ENCODE results near the gene OR10D3.
"Not testable (repeated sequence)": the region's sequence is repeated elsewhere in the genome, so short reads cannot be mapped to it uniquely, and the experiment has no call there.

The OR10D3 gene, protein sequence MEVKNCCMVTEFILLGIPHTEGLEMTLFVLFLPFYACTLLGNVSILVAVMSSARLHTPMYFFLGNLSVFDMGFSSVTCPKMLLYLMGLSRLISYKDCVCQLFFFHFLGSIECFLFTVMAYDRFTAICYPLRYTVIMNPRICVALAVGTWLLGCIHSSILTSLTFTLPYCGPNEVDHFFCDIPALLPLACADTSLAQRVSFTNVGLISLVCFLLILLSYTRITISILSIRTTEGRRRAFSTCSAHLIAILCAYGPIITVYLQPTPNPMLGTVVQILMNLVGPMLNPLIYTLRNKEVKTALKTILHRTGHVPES

DNA sequence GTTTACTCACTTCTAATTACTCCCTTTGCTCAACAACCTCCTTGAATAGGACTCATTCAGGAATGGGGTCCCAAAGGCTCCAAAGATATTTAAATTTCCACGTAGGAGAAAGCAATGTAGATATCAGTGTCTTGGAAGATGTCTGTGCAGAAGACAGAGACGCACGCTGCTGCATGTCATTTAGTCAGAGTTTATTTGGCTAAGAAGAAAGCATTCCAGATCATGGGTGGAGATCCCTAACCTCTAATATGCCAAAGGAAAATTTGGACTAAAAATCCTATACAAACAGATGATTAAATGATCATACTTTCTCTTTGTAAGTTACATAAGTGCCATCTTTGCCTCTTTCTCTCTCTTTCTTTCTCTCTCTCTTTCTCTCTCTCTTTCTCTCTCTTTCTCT lies at the start of gene OR10D3:
Gene OR10D3, plus strand, starts transcription at position 278 of the 400 bp plus-strand sequence. CDS start 1,925 bp downstream, outside the sequence.
- DNase-seq: no peak

DNA sequence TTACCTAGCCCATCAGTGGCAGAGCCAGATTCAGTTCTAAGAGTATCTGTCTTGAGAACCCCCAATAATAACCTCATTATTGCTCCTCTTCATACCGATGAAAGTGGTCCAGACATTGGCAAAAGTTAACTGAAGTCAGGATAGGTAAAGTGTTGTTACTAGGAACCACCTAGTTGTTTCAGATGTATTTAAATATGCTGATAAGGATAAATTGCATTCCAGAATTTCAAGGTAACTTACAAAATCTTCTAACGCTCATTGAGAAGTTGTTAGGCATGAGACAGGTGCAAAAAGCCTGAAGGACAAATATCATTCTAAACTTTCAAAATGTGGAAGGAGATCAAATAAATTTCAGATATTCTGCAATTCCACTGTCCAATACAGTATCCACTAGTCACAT lies 40.1 kb upstream of the OR10D3 start:
- no peak for DNase-seq

DNA sequence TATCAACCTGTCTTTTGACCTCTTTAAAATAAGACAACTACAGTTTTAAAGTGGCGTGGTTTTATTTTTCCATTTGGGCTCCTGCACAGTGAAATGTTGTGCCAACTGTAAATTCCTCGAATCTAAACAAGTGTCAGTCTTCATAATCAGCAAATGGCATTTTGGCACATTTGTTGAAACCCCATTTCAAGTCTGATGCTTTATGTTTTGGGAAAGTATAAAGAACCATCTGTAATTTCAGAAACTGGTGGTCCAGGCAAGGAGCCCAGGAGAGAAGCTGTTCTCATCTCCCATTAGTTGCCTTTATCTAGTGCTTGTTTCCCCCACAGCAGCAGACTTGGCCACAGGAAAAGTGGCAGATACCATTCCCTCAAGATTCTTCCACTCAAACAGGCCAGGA lies 35.2 kb upstream of the OR10D3 start:
- no peak for DNase-seq

DNA sequence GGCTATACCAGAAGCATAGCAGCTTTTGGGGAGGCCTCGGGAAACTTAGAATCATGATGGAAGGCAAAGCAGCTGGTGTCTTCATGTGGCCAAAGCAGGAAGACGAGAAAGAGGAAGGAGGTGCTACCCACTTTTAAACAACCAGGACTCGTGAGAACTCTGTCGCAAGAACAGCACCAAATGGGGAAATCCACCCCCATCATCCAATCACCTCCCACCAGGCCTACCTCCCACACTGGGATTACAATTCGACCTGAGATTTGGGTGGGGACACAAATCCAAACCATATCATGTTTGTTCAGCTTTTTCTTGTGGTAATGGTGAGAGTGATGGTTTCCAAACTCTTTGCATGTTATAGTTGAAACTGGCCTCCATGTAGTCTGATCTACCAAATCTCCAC lies 32.5 kb upstream of the OR10D3 start:
- no peak for DNase-seq

DNA sequence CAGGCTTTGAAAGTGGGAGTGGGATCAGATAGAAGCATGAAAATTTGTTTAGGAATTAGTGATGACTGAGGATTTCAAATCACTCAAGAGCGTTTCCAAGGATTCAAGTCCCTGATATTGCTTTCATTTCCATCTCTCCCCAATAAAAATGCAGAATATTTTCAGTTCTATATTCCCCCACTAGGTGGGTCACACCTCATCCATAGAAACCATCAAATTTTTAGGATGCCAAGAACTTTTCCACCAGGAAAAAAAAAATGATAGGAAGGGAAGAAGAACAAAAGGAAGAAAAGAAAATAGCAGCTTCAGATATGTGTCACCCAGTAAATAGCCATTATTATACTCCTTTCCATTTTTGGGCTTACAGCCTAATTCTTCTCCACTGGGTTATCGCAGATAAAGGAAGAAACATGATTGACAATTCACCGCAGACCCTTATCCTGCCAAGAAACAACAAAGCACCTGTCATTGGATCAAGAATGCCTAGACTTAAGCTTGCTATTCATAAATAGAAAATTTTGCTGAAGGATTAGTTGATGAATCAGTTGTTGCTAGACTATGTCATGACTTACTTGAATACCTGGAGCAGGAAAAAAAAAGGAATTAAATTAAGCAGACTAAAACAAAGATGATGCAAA lies 30.3 kb upstream of the OR10D3 start:
- no peak for DNase-seq

DNA sequence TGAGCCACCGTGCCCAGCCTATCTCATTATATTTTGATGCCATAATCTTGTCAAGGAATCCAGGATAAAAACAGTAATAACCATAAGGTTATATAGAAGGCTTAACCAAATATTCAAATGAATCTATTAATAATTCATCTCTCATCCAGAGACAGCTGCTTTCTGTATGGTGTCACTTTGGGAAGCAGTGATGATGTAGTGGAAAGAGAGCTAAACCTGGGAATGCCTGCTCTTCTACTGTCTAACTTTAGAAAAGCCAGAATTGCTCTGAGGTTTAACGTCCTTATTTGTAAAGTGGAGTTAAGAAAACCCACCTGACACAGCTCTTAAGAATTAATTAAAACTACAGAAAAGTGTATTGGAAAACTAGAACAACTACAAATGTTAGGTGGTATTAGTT lies 29.3 kb upstream of the OR10D3 start:
- DNase-seq: no peak

DNA sequence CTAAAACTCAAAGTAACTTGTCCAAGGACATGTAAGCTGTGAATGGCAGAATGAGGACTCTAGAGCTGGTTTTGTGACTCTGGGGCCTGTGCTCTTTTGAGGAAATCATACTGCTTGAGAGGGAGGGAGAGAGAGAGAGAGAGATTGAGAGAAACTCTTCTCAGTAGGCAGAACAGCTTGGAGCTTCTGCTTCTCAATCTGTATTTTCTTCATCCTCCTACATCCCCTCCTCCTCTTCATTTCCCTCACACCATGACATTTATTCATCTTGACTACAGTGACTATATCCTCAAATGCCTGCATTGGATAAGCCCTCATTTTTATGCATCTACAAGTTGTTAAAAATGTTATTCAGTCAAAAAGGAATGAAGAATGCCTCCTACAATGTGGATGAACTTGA lies 23.7 kb upstream of the OR10D3 start:
- DNase-seq: no peak

DNA sequence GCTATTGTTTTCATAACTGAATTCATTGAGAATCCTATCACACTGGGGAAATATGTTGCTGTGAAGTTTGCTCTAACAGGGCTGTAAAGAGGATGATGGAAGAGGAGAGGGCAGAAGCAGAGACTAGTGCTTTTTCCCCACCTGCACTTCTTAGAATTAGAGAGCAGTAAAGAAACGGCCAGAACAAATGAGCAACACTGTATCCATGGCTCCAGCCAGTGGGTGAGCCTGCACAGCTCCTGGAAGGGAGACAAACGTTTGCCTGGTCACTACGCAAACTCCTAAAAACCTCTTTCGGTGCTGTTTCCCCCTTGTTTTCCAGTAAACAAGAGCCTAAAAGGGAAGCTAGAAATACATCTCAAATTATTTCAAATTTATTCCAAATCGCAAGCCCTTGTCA lies 22.2 kb upstream of the OR10D3 start:
- no peak for DNase-seq

DNA sequence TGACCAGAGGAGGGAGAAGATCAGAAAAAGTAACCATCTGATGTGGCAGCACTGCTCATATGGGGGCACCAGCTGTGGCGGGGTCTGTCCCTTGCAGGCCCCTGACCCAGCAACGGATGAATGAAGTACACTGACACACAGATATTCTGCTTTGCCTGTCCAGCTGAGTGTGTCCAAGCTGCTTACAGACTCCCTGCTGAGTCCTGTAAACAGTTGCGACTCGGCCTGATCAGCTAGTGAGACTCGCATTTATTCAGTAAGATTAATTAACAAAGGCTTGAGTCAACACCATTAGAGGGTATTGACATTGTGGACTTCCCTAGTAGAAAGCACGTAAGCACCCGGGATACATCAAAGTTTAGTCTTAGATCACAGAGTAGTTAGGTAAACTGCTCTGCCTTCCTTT lies 15.3 kb upstream of the OR10D3 start:
- no peak for DNase-seq

DNA sequence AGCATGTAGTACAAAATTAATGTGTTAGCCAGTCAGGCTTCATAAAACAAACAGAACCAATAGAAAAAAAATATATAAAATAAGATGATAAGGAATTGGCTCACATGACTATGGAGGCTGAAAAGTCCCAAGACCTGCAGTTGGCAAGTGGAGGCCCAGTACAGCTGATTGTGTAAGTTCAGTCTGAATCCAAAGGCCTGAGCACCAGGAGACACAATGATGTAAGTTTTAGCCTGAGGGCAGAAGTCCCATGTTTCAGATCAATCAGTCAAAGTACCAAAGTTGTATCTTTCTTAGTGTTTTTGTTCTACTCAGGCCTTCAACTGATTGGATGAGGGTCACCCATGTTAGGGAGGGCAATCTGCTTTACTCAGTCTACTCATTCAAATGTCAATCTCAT lies 14.3 kb upstream of the OR10D3 start:
- no peak for DNase-seq

DNA sequence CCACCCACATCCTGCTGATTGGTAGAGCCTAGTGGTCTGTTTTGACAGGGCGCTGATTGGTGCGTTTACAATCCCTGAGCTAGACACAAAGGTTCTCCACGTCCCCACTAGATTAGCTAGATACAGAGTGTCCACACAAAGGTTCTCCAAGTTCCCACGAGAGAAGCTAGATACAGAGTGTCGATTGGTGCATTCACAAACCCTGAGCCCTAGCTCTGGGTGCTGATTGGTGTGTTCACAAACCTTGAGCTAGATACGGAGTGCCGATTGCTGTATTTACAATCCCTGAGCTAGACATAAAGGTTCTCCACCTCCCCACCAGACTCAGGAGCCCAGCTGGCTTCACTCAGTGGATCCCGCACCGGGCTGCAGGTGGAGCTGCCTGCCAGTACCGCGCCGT lies 12.8 kb upstream of the OR10D3 start:
- not testable (repeated sequence) for DNase-seq

DNA sequence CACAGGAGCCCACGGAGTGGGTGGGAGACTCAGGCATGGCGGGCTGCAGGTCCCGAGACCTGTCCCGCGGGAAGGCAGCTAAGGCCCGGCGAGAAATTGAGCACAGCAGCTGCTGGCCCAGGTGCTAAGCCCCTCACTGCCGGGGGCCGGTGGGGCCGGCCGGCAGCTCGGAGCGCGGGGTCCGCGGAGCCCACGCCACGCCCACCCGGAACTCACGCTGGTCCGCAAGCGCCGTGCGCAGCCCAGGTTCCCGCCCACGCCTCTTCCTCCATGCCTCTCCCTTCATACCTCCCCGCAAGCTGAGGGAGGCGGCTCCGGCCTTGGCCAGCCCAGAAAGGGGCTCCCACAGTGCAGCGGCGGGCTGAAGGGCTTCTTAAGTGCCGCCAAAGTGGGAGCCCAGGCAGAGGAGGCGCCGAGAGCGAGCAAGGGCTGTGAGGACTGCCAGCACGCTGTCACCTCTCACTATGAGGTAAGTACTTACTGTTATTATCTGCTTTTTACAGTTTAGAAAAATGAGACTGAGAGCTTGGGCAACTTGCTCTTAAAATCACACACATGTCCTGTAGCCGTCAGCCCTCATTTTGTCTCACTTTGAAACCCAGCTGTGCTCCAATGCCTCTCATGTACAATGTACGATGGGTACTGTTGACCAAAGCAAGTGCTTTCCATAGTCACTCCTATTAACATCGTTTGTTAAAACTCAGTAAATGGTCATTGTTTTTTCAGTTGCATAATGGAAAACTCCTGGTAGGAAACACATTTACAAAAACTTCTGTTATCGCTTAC lies 12.2 kb upstream of the OR10D3 start:
- no peak for DNase-seq

DNA sequence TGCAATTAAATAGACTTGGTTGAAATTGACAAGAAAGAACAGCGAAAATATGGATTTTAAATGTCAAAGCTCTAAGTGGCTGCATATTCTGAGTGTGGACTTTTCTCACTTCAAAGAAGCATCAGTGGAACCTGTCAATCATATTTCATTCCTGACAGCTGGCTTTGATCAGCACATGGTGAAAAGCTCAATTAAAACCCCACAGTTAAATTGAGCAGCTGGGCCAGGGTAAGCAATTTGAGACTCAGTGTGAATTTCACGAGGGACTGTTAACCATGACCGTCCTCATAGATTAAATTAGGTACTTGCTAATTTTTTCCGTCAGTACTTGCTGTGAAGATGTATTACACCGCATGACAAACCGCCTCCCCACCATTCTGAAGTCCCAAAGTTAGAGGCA lies 11.0 kb upstream of the OR10D3 start:
- DNase-seq: peak; percentile 12

DNA sequence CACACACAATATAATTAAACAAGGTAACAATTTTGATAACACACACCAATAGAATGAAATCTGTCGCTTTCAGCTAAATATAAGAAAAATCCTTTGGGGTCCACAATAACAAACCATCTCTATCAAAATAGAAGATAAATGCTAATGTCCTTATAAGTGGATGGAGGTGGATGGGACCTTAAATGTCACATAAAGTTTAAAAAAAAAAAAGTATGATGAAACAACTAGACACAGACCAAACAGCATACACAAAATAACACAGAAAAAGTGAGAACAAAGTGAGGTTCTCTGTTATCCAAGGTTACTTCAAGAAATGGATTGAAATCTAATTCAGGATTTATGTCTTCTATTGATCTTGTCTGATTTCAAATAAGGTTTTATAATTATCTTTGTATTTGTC lies 10.5 kb upstream of the OR10D3 start:
- DNase-seq: no peak

DNA sequence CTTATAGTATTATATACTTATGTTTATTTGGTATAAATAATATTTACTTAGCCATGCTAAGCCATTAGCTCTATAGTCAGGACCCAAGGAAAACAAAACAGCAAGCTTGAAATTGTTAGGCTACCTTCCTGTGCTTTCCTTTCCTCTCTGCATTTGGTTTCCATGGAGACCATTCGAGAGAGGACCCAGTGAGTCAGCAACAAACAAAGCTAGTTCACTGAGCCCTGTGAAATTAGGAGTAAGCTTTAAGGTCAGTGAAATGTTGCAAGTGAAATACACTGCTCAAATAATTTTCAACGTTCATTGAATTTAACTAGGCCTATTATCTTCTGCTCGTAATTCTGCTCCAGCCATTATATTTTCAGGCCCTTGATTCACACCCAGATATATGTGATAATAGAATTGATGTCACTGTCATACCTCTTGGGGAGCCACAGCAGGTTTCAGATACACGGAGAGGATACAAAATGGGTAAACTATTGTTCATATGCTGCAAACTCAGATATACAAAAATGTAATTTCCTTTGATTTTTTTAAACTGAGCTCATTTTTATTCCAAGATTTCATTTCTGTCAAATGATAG lies 9.1 kb upstream of the OR10D3 start:
- DNase-seq: peak; percentile 33

DNA sequence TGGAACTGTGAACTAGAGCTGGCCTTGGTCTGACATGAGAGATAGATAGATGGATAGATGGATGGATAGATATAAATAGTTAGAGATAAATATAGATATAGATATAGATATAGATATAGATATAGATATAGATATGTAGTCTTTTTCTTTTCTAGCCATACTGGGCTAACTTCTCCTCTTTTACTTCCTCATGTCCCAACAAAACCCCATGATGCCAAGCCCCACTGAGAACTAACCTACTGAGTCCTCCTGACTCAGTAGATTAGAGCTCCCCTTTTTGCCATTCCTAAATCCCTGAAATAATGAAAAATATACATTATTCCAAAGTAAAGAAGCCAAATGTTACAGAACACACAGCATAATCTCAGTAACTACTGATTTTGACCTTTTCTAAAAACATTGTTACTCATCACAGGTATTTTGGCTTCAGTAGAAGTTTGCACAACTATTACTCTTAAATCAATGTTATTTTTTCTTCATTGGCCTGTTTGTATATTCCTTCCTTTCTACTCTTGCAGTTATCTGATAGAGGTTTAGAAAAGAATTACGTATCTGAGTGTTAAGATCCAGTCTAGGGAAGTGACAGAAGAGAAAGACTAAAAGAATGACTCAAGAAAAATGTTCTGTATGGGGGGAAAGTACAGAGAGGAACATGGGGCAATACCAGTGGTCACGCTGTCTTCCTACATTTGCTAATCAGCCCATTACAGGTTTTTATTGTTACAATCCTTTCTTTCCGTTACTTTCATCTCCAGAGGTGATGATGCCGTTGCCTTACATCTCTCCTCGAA lies 6.0 kb upstream of the OR10D3 start:
- no peak for DNase-seq

DNA sequence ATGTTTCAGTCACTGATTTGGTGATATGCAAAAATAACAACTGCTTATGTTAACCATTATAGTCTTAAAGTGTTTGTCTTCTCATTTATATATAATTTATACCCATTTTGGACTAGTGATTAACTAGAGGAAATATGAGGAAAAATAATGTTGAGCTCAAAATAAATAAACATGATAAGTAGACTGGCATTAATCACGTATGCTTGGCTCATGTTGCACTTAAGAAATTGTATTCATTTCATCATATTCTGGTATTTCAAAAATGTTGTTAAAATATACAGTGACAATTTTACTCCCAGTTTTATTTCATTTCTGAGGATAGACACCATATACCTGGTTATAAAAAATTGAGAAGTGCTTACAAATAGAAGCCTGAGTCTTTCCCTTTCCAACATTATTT lies 3.8 kb upstream of the OR10D3 start:
- DNase-seq: peak; percentile 3

DNA sequence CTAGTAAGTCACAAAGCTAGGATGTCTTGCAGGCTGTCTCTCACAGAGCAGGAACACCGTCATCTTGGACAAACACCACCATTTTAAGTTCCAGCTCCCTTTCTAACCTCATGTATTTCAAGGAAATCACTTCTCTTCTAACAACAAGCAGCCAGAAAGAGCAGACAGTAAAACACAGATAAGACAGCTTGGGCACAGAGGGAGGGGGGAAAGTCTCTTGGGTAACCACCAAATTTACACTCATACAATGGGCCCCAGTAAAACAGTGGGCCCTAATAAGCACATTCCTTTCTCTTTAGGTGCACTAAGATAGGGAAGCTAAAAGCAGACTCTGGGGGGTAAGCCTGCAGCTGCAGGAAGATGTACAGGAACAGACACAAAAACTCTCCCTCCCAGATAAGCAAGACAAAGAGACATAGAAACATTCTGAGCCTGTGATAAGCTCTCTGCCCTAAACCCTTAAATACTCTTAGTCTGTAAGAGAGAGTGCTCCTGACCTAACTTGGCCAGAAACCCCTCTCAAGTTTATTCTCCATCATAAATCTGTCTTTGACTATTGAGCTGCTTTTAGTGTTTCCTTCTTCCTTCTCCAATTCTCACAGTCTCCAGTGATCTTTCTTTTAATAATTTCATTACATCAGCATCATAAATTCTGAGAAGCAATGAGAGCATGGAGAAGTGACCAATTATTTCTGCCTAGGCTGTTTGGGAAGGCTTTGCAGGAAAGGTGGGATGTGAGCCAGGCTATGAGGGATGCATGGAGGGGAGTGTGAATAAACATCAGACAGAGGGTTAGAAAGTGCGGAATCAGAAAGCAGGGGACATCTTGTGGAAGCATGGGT lies 7.4 kb downstream of the OR10D3 start:
- no peak for DNase-seq

DNA sequence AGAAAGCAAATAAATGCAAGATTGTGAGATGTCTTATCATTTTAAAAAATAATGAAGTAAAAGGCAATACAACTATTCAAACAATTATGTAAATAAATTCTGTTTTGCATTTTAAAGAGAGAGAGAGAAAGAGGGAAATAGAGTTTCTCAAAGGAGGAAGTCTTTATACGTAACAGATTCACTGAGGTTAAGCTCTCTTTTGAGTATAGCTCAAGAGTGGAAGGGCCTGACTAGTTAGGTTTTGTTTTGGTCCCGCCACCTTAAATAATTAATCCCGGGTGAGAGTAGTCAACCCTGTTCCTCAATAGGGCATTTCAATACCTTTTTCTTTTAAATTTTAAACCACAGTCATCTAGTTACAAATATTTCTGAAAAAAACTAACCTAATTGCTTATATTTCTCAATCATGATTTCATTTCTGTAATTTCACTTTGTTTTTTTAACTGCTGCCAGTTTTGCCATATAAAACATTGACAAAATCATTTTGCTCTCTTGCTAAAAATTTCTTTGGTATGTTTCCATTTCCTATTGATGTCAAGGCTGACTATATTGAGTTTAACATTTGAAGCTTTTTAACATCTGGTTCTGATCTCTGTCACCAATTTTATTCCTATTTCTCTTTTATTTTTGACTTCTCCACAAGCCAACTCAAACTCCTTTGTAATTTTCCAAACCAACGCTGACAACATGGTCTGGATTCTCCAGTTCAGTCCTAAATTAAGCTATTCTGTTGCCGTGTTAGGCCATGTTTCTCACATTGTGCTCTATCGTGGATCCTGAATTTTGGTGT lies 10.3 kb downstream of the OR10D3 start:
- no peak for DNase-seq

DNA sequence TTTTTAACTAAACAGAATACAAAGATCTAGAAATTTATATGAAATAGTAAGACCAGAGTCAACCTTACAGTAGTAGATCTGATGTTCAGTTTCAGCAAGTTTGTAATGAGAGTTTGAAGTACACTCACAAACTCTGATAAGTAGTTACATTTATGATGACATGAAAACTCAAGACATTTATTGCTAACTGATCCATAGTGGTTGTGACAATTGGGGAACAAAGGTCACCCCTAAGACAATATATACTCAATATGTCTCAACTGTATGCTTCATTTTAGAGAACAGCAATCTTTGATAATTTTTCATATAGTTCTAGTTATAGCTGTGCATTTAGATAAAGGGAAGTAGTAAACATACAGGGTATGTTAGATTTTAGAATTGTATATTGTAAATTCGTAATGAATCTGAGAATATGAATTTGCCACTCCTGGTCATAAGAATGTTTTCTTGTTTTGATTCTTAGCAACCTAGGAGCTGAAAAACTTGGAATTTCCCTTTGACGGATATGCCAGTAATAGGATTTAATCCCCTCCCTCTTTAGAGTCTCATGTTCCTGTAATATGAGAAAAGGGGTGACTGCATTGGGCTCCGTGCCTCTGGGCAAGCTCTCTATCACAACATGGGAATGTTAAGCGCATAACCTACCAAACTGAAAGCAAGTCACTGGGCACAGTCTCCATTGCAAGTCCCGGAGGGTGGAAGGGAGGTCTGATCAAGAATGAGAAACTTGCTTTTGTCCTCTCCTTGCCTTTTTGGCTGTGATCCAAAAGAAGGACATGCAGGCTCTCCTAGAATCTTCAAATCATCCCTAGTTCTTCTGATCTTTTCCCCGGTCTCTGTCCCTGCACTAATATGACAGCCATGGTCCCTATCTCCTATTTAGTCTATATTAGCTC lies 11.4 kb downstream of the OR10D3 start:
- DNase-seq: no peak

Data from NCI-H1694 treated with DMSO at 0.1 percent for 48 hours (cell line).